ENCODE results near the gene ZNF865.

Gene ZNF865

DNA sequence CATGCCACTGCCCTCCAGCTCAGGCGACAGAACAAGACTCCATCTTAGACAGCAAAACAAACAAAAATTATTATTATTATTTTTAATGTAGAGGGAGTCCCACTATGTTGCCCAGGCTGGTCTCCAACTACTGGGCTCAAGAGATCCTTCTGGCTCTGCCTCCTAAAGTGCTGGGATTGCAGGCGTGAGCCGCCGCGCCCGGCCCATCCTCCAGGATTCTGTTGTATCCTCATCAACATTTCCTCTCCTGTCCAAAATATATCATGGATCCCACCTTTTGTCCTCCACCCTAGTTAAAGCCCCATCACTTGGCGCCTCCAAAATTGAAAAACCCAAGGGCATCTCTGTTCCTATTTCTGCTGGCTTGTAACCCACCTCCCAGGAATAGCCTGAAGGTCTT is 17.7 kb downstream of the ZNF865 start:
- TF ChIP-seq POLR2AphosphoS5 (IDR thresholded peaks at IDR 0.05; ENCODE audit: low read depth, low read length) (no peak), TAF1 (IDR thresholded peaks at IDR 0.05; ENCODE audit: borderline replicate concordance, insufficient read depth, low read length) (no peak), SIN3A (IDR thresholded peaks at IDR 0.05; ENCODE audit: borderline replicate concordance, insufficient read depth, low read length) (no peak), FOXP2 (optimal IDR thresholded peaks at IDR 0.05; ENCODE audit: borderline replicate concordance, extremely low read depth, extremely low read length, insufficient read depth) (no peak)
- TF ChIP-seq, protein P1, sequence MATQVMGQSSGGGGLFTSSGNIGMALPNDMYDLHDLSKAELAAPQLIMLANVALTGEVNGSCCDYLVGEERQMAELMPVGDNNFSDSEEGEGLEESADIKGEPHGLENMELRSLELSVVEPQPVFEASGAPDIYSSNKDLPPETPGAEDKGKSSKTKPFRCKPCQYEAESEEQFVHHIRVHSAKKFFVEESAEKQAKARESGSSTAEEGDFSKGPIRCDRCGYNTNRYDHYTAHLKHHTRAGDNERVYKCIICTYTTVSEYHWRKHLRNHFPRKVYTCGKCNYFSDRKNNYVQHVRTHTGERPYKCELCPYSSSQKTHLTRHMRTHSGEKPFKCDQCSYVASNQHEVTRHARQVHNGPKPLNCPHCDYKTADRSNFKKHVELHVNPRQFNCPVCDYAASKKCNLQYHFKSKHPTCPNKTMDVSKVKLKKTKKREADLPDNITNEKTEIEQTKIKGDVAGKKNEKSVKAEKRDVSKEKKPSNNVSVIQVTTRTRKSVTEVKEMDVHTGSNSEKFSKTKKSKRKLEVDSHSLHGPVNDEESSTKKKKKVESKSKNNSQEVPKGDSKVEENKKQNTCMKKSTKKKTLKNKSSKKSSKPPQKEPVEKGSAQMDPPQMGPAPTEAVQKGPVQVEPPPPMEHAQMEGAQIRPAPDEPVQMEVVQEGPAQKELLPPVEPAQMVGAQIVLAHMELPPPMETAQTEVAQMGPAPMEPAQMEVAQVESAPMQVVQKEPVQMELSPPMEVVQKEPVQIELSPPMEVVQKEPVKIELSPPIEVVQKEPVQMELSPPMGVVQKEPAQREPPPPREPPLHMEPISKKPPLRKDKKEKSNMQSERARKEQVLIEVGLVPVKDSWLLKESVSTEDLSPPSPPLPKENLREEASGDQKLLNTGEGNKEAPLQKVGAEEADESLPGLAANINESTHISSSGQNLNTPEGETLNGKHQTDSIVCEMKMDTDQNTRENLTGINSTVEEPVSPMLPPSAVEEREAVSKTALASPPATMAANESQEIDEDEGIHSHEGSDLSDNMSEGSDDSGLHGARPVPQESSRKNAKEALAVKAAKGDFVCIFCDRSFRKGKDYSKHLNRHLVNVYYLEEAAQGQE (IDR thresholded peaks at IDR 0.05; ENCODE audit: insufficient read depth in 1 of 2, low read depth in 2 of 2, low read length in 2 of 2) = no peak

DNA sequence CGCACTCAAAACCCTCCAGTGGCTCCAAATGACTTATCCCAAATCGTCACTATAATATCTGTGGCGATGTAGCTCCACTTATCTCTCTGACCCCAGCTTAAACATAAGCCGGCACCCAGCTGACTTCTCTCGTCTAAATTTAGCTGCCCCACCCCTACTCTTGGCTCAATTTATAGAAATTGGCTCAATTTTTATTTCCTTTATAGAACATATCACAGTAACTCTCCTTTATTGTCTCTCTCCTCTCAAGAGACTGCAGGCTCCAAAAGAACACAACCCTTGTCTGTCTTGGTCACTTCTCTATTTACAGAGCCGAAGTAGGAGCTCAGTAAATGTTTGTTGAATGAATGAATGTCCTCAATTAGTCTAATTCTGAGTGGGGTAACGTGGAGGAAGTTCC is 18.1 kb downstream of the ZNF865 start:
- TF ChIP-seq POLR2AphosphoS5 (IDR thresholded peaks at IDR 0.05; ENCODE audit: low read depth, low read length) (no peak), FOXP2 (optimal IDR thresholded peaks at IDR 0.05; ENCODE audit: borderline replicate concordance, extremely low read depth, extremely low read length, insufficient read depth) (no peak), SIN3A (IDR thresholded peaks at IDR 0.05; ENCODE audit: borderline replicate concordance, insufficient read depth, low read length) (no peak), TAF1 (IDR thresholded peaks at IDR 0.05; ENCODE audit: borderline replicate concordance, insufficient read depth, low read length) (no peak)
- TF ChIP-seq, protein P1 (IDR thresholded peaks at IDR 0.05; ENCODE audit: insufficient read depth in 1 of 2, low read depth in 2 of 2, low read length in 2 of 2) = no peak

DNA sequence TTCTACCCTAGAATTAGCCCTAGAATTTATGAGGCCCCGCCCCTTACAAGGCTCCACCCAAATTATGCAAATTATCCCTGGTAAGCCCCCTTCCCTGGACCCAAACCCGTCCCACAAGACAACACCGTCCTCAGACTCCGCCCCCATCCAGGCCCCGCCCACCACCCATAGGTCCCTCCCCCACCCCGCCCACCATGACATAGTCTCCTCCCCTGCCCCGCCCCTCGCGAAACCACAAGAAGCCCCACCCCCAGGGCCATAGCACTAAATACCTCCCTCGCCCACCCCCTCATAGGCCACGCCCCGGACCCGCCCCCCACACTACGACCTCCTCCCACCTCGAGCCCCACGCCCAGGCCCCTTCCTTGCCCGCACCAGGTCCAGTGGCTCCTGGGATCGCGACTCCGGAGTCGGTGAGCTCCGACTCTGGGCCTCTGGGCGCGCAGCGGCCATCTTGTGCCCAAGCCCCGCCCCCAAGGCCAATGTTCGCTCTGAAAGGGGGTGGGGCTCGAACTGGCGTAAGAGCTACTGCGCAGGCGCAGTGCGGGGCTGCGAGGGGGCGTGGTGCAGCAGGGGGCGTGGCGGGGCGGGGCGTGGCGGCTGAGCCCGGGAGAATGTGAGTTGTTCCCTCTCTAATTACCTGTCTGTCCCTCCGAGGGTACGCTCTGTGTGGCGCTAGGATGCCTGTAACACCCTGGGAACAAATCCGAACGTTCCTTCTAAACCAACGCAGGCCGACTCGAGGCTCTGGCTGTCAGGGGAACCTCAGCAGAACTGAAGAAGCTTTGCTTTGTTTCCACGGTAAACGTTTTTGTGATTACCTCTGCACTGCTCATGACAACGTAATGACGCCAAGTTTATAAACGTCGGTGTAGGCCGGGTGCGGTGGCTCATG is 18.9 kb downstream of the ZNF865 start, which contains the start of gene ZNF784:
Gene ZNF784 (minus strand): TSS at position 458 of the 895 bp plus-strand sequence. CDS start 5 bp downstream, at position 453.
- no peak for TF ChIP-seq FOXP2 (optimal IDR thresholded peaks at IDR 0.05; ENCODE audit: borderline replicate concordance, extremely low read depth, extremely low read length, insufficient read depth)
- TF ChIP-seq TAF1 (IDR thresholded peaks at IDR 0.05; ENCODE audit: borderline replicate concordance, insufficient read depth, low read length) = peak; percentile 68; the same call in 1 of the 2 replicates
- TF ChIP-seq POLR2AphosphoS5 (IDR thresholded peaks at IDR 0.05; ENCODE audit: low read depth, low read length) = peak; percentile 86
- no peak for TF ChIP-seq SIN3A (IDR thresholded peaks at IDR 0.05; ENCODE audit: borderline replicate concordance, insufficient read depth, low read length)
- TF ChIP-seq, protein P1 (IDR thresholded peaks at IDR 0.05; ENCODE audit: insufficient read depth in 1 of 2, low read depth in 2 of 2, low read length in 2 of 2) = no peak

DNA sequence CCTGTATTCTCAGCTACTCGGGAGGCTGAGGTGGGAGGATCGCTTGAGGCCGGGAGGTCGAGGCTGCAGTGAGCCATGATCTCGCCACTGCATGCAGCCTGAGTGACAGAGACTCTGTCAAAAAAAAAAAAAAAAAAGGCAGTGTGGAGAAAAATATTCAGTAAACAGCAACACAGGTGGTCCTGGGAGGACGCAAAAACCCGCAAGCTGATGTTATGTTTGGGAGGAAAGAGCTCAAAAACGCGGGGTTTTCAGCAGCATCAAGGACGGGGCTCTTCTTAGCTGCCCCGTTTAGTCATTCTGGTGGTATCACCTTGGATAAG is 19.5 kb downstream of the ZNF865 start:
- TF ChIP-seq, protein P1 (IDR thresholded peaks at IDR 0.05; ENCODE audit: insufficient read depth in 1 of 2, low read depth in 2 of 2, low read length in 2 of 2) = no peak
- TF ChIP-seq TAF1 (IDR thresholded peaks at IDR 0.05; ENCODE audit: borderline replicate concordance, insufficient read depth, low read length) (no peak), POLR2AphosphoS5 (IDR thresholded peaks at IDR 0.05; ENCODE audit: low read depth, low read length) (no peak), SIN3A (IDR thresholded peaks at IDR 0.05; ENCODE audit: borderline replicate concordance, insufficient read depth, low read length) (no peak), FOXP2 (optimal IDR thresholded peaks at IDR 0.05; ENCODE audit: borderline replicate concordance, extremely low read depth, extremely low read length, insufficient read depth) (no peak)

Data from PFSK-1 (cell line).